GM12872 (cell line): ENCODE measurements around the gene PCMTD2.
A peak's percentile ranks its signal among the peaks of the same experiment; 100 is the strongest.

ENCODE experiments used
- TF ChIP-seq, protein P1 (sequence below): IDR thresholded peaks from 3 replicates; pipeline ENCODE4 v1.5.1; 2011; ENCODE audit warnings: low read depth, mild to moderate bottlenecking, low read length, moderate library complexity; ENCODE audit not compliant: insufficient read depth

The PCMTD2 gene

GRCh38 chr20:64225171-64225595, 30.4 kb upstream of the PCMTD2 start:
- TF ChIP-seq, protein P1, sequence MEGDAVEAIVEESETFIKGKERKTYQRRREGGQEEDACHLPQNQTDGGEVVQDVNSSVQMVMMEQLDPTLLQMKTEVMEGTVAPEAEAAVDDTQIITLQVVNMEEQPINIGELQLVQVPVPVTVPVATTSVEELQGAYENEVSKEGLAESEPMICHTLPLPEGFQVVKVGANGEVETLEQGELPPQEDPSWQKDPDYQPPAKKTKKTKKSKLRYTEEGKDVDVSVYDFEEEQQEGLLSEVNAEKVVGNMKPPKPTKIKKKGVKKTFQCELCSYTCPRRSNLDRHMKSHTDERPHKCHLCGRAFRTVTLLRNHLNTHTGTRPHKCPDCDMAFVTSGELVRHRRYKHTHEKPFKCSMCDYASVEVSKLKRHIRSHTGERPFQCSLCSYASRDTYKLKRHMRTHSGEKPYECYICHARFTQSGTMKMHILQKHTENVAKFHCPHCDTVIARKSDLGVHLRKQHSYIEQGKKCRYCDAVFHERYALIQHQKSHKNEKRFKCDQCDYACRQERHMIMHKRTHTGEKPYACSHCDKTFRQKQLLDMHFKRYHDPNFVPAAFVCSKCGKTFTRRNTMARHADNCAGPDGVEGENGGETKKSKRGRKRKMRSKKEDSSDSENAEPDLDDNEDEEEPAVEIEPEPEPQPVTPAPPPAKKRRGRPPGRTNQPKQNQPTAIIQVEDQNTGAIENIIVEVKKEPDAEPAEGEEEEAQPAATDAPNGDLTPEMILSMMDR: no peak

- TF ChIP-seq, protein P1: 0 out of 3 replicates have a peak, but pooled peaks have one; percentile 1
Observed at GRCh38 chr20:64225828-64226598, 29.5 kb upstream of the PCMTD2 start.

DNA sequence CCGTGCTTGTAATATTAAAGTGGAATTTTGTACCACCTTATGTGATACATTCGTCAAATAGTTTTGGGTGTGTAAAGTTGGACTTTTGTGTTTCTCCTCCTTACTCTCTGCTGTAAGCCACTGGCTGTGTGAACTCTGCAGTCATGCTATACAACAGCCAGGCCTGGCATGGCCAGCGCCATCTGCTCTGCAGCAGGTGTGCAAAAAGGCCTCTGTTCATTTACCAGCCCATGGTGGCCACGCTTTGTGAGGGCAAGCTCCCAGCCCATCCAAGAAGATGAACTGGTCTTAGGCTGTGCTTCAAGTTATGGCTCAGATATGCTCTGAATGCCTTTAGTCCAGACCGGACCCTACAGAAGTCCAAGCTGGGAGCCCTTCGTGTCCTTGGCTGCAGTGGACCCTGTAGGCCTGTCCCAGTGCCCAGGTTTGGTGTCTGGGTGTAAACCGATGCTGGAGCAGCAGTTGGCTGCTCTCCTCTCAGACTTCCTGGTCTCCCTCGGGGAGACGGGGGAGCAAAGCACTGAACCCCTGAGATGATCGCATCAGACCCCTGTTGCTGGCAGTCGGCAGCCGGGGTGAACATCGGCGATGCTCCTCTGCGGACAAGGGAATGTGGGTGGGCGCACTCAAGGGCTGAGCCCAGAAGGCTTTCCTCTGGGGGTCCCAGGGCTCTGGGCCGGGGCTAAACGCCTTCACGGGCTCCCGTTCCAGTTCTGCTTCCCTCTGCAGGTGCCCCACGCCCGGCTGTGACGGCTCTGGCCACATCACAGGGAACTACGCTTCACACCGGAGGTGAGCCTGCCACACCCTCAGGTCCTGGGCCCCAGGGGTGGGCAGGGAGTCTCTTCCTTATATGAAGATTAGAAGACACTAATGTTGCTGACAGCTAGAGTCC, 28.6 kb upstream of the PCMTD2 start:
- TF ChIP-seq, protein P1: no peak

GRCh38 chr20:64228086-64228653, 27.4 kb upstream of the PCMTD2 start:
- TF ChIP-seq, protein P1: no peak

GRCh38 chr20:64228751-64229506, 26.6 kb upstream of the PCMTD2 start:
- TF ChIP-seq, protein P1: no peak

DNA sequence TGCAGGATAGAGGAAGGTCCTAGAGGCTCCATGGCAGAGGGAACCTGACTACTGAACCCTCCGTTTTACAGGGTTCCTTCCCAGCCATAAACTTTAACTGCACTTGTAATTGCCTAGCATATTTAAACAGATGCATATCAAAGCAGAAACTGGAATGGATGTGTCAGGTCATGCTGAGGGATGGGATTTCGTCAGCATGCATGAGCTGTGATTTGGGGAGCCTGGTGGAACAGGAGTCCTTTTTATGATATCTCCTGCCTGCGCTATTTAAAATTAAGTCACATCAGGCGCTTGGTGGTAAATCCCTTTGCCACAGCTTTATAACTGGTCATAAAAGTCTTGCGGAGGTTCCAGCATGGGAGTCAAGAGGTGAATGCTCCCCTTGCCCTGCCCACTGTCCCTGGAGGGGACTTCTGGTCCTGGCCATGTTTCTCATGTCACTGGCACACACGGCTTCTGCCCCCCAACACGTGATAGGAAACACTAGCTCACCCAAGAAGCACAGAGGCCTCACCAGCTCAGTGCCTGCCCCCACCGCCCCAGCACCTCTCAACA, 26.0 kb upstream of the PCMTD2 start:
- TF ChIP-seq, protein P1: no peak
